Measurements from ENCODE around the gene RASGEF1B.
A peak's percentile ranks its signal among the peaks of the same experiment; 100 is the strongest.

- TF ChIP-seq CTCF (IDR thresholded peaks at IDR 0.05): peak; percentile 72 to 85 (median 81)
- TF ChIP-seq POLR2A (IDR thresholded peaks at IDR 0.05; ENCODE audit: low read depth): no peak
- TF ChIP-seq POLR2AphosphoS5 (IDR thresholded peaks at IDR 0.05): no peak
These were observed 65.8 kb downstream of the RASGEF1B start for GRCh38 chr4:81405900-81406401.

All from esophagus muscularis mucosa (tissue), 3 donors.